ENCODE data around the gene KLF16. TPM values are rescaled to one million over a fixed set of nuclear protein-coding genes. Genes with fewer than 3 reads are reported as not detected.

The KLF16 gene
- total RNA-seq, 1 donor from 2014 or later: 15.3 TPM

- no peaks in the 10 kb centered on the region for H3K27me3 ChIP-seq (ENCODE audit: control insufficient read depth, insufficient read depth, low read length)
- H3K36me3 ChIP-seq (ENCODE audit: control insufficient read depth, insufficient read depth, low read length): no peaks in the 10 kb centered on the region
- DNase-seq (ENCODE audit: low read depth): no peak
- no peak overlapping the region for H3K4me3 ChIP-seq (ENCODE audit: low read depth, low read length)
- TF ChIP-seq CTCF (IDR thresholded peaks at IDR 0.05; ENCODE audit: insufficient read depth, low read length, poor library complexity, severe bottlenecking): no peak
These were observed 18.8 kb downstream of the KLF16 start for GRCh38 chr19:1844513-1845124.

- Histone ChIP-seq H3K36me3 (ENCODE audit: control insufficient read depth, insufficient read depth, low read length) (no peaks in the 10 kb centered on the region), H3K27me3 (ENCODE audit: control insufficient read depth, insufficient read depth, low read length) (no peaks in the 10 kb centered on the region), H3K4me3 (ENCODE audit: low read depth, low read length) (no peak overlapping the region)
- no peak for DNase-seq (ENCODE audit: low read depth)
- TF ChIP-seq CTCF (IDR thresholded peaks at IDR 0.05; ENCODE audit: insufficient read depth, low read length, poor library complexity, severe bottlenecking): peak; percentile 38
These were observed 19.6 kb downstream of the KLF16 start for GRCh38 chr19:1843646-1844394.

GRCh38 chr19:1843116-1843515 is 20.3 kb downstream of the KLF16 start:
- H3K36me3 ChIP-seq (ENCODE audit: control insufficient read depth, insufficient read depth, low read length): no peaks in the 10 kb centered on the region
- no peak overlapping the region for H3K4me3 ChIP-seq (ENCODE audit: low read depth, low read length)
- no peak for DNase-seq (ENCODE audit: low read depth)
- no peak for TF ChIP-seq CTCF (IDR thresholded peaks at IDR 0.05; ENCODE audit: insufficient read depth, low read length, poor library complexity, severe bottlenecking)
- H3K27me3 ChIP-seq (ENCODE audit: control insufficient read depth, insufficient read depth, low read length): no peaks in the 10 kb centered on the region

DNA sequence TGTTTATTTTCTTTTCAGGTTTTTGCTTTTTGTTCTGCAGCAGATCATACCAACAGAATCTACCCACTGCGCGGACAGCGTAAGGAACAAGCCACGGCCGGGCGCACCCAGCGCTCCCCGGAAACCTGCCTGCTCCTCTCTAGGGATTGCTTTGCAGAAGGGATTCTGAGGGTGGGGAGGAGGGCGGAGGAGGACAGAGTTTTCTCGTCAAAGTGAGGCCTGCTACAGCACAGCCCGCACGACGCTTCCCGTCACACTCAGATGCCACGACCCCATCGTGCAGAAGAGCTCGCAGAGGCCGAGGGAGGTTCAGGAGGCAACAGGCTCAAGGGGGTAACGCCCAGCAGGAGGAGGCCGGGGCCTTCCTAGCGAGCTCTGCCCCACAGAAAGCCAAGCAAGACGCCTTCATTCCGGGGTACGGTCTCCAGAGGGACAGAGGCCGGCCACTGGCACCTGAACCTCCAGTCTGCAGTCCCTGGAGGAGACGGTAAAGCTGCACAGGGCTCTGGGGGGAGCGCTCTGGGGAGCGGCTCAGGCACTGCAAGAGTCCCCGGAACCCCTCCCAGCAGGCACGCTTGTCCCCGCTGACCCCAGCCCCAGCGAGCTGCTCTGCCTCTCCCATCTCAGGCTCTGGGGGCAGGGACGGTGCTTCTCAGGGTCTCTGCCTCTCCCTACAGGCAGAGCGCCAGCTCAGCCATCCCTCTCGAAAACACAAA is 22.0 kb downstream of the KLF16 start:
- Histone ChIP-seq H3K27me3 (ENCODE audit: control insufficient read depth, insufficient read depth, low read length) (no peaks in the 10 kb centered on the region), H3K36me3 (ENCODE audit: control insufficient read depth, insufficient read depth, low read length) (no peaks in the 10 kb centered on the region), H3K4me3 (ENCODE audit: low read depth, low read length) (no peak overlapping the region)
- no peak for DNase-seq (ENCODE audit: low read depth)
- TF ChIP-seq CTCF (IDR thresholded peaks at IDR 0.05; ENCODE audit: insufficient read depth, low read length, poor library complexity, severe bottlenecking): no peak

DNA sequence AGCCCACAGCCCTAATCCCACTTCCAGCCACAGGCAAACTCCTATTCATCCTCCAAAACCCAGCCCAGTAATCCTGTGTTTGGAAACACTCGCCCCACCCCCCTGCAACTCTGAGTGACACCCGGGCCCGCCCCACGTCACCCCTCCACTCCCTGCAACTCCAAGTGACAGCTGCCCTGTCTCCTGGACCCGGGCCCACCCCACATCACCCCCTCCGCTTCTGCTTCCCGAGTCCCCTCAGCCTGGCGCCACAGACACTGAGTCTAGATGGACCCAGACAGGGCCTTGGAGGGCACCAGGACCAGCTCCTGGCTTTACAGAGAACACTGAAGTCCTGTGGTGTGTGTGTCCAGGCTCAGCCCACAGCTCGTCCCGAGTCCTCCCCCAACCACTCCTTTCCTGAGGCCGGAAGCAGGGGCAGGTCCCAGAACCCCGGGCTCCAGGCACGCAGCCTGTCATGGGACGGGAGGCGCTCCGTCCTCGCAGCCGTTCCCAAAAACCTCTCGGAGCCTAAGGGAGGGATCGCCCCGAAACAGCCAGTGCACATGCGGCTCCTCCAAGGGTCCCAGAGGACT is 22.8 kb downstream of the KLF16 start:
- no peak overlapping the region for H3K4me3 ChIP-seq (ENCODE audit: low read depth, low read length)

More for the DNA sequence above, 22.8 kb downstream of the KLF16 start:
- Histone ChIP-seq H3K27me3 (ENCODE audit: control insufficient read depth, insufficient read depth, low read length) (no peaks in the 10 kb centered on the region), H3K36me3 (ENCODE audit: control insufficient read depth, insufficient read depth, low read length) (no peaks in the 10 kb centered on the region)
- DNase-seq (ENCODE audit: low read depth): no peak
- TF ChIP-seq CTCF (IDR thresholded peaks at IDR 0.05; ENCODE audit: insufficient read depth, low read length, poor library complexity, severe bottlenecking): no peak

Data from kidney epithelial cell (primary cell).